NCI-H345 (cell line): ENCODE data around the gene NPAP1.
"Not testable (repeated sequence)": the region's sequence is repeated elsewhere in the genome, so short reads cannot be mapped to it uniquely, and the experiment has no call there.

Experiments
- DNase-seq: peaks from one replicate; lab custom pipeline; 2025; lab: John Stamatoyannopoulos, UW

Gene NPAP1

GRCh38 chr15:24675332-24676144 lies at the start of gene NPAP1:
Gene NPAP1 (plus strand): TSS chr15:24675775. CDS start chr15:24675868, 93 bp downstream.
- DNase-seq = no peak

- no peak for DNase-seq
Observed at GRCh38 chr15:24627443-24627842, 48.1 kb upstream of the NPAP1 start.

- DNase-seq = no peak
Observed at GRCh38 chr15:24633082-24633481, 42.5 kb upstream of the NPAP1 start.

GRCh38 chr15:24639412-24639811 lies 36.2 kb upstream of the NPAP1 start:
- DNase-seq = not testable (repeated sequence)

GRCh38 chr15:24645627-24646026 lies 29.9 kb upstream of the NPAP1 start:
- no peak for DNase-seq

- DNase-seq = no peak
Observed at GRCh38 chr15:24659622-24660021, 16.0 kb upstream of the NPAP1 start.

- DNase-seq = no peak
Observed at GRCh38 chr15:24662991-24663390, 12.6 kb upstream of the NPAP1 start.

- no peak for DNase-seq
Observed at GRCh38 chr15:24676431-24676830, 856 bp downstream of the NPAP1 start.

- no peak for DNase-seq
Observed at GRCh38 chr15:24678485-24678884, 2.9 kb downstream of the NPAP1 start.

GRCh38 chr15:24682002-24682401 lies 6.4 kb downstream of the NPAP1 start:
- DNase-seq = no peak

GRCh38 chr15:24682905-24683304 lies 7.3 kb downstream of the NPAP1 start:
- not testable (repeated sequence) for DNase-seq

GRCh38 chr15:24683736-24684135 lies 8.2 kb downstream of the NPAP1 start:
- no peak for DNase-seq

- no peak for DNase-seq
Observed at GRCh38 chr15:24684313-24684712, 8.7 kb downstream of the NPAP1 start.

GRCh38 chr15:24696201-24696600 lies 20.6 kb downstream of the NPAP1 start:
- no peak for DNase-seq

- DNase-seq = no peak
Observed at GRCh38 chr15:24696842-24697241, 21.3 kb downstream of the NPAP1 start.

GRCh38 chr15:24718289-24719082 lies 42.9 kb downstream of the NPAP1 start:
- no peak for DNase-seq

- no peak for DNase-seq
Observed at GRCh38 chr15:24729760-24730159, 54.2 kb downstream of the NPAP1 start.
